Esophagus muscularis mucosa (tissue), 4 donors: ENCODE data around the gene DNLZ. TPM values are rescaled to one million over a fixed set of nuclear protein-coding genes. Genes with fewer than 3 reads are reported as not detected.

Source experiments
- DNase-seq: peaks from one replicate; pipeline ENCODE4 v3.0.0-alpha.2; 2017; ENCODE audit errors: extremely low spot score
- H3K27ac ChIP-seq, 4 donors: fragments of 200-600 bp; sonication (generic); replicated peaks in 1 of 4; 1 replicate in 3 of 4; 2 replicates in 1 of 4; pipeline ENCODE4 v1.5.1; 2016 to 2019; ENCODE audit warnings: mild to moderate bottlenecking in 1 of 4
- H3K27me3 ChIP-seq, 4 donors: fragments of 200-600 bp; sonication (generic); one replicate each; pipeline versions ENCODE4 v1.5.1 to v1.6.0; 2016 to 2019
- H3K36me3 ChIP-seq, 4 donors: fragments of 200-600 bp; sonication (generic); one replicate each; pipeline ENCODE4 v1.5.1; 2016 to 2019
- H3K4me1 ChIP-seq, 4 donors: fragments of 200-600 bp; sonication (generic); one replicate each; pipeline ENCODE4 v1.5.1; 2016 to 2019
- H3K4me3 ChIP-seq, 4 donors: fragments of 200-600 bp; sonication (generic); 1 replicate in 2 of 4; 2 replicates in 2 of 4; pipeline ENCODE4 v1.5.1; 2016 to 2019; ENCODE audit warnings: mild to moderate bottlenecking in 4 of 4, moderate library complexity in 1 of 4
- H3K9me3 ChIP-seq, 4 donors: fragments of 200-600 bp; sonication (generic); 1 replicate in 3 of 4; 2 replicates in 1 of 4; pipeline ENCODE4 v1.5.1; 2016 to 2019
- CTCF ChIP-seq, 3 experiments: fragments of 200-600 bp in 2 of 3; fragments of 450-650 bp in 1 of 3; sonication (generic) in 2 of 3; IDR thresholded peaks; one replicate each; pipeline ENCODE4 v1.5.1; 2017 to 2019; ENCODE audit warnings: antibody characterized with exemption in 3 of 3, mild to moderate bottlenecking in 2 of 3, moderate library complexity in 1 of 3
- EP300 ChIP-seq: sonication (generic); formaldehyde crosslinking; IDR thresholded peaks from one replicate; pipeline ENCODE4 v1.6.1; 2017; ENCODE audit warnings: antibody characterized with exemption
- POLR2A ChIP-seq: fragments of 450-650 bp; IDR thresholded peaks from one replicate; pipeline ENCODE4 v1.6.1; 2017; ENCODE audit warnings: antibody characterized with exemption, moderate library complexity, mild to moderate bottlenecking, low read depth
- POLR2AphosphoS5 ChIP-seq, 2 donors: sonication (generic); formaldehyde crosslinking; IDR thresholded peaks; one replicate each; pipeline ENCODE4 v1.6.1; 2017; ENCODE audit warnings: antibody characterized with exemption in 2 of 2
- WGBS: methylation state at CpG from one replicate; pipeline ENCODE4 v1.1.5; 2018; 5-methylcytosine and 5-hydroxymethylcytosine counted together
- intact Hi-C: fragments of 100-400 bp; cut with DNase I; formaldehyde crosslinking; loops from one replicate; pipeline ENCODE4 v1.15.1; 2023
- total RNA-seq, 4 donors: library from RNA; depleted of rRNA; stranded (reverse); fragments of >200 nt; gene quantifications; one replicate each; pipeline versions ENCODE4 v1.1.0 to v1.2.1, GENCODE V29; 2016

The DNLZ gene
- total RNA-seq, 4 donors from 2014 or later, result 29.5 to 41.3 (median 35.8) TPM

- no peak overlapping the region for H3K4me3 ChIP-seq
- peaks cover 0 to 44% (median 34%) of the 10 kb centered on the region in 4 donors for H3K36me3 ChIP-seq
- DNase-seq, result no peak
- H3K9me3 ChIP-seq, result no peaks in the 10 kb centered on the region
- H3K4me1 ChIP-seq, result peaks cover 41 to 52% (median 46%) of the 10 kb centered on the region in 4 donors
- H3K27me3 ChIP-seq, result peaks cover 0 to 12% (median 0%) of the 10 kb centered on the region in 4 donors
- peak overlapping the region in 1 of 4 donors; percentile 13 for H3K27ac ChIP-seq
- TF ChIP-seq CTCF (IDR thresholded peaks at IDR 0.05) (no peak), EP300 (no peak), POLR2AphosphoS5 (IDR thresholded peaks at IDR 0.05) (no peak), POLR2A (no peak)
- intact Hi-C loops, result no loop called here
- 77% methylated on average over 19 of the region's 38 CpGs for WGBS
Observed at GRCh38 chr9:136359774-136360718, 3.5 kb downstream of the DNLZ start.

GRCh38 chr9:136358888-136359287 is 4.7 kb downstream of the DNLZ start:
- H3K36me3 ChIP-seq, result peaks cover 0 to 44% (median 34%) of the 10 kb centered on the region in 4 donors
- no peak overlapping the region for H3K4me3 ChIP-seq
- intact Hi-C loops, result no loop called here
- H3K27me3 ChIP-seq, result no peaks in the 10 kb centered on the region
- H3K4me1 ChIP-seq, result peaks cover 42 to 56% (median 50%) of the 10 kb centered on the region in 4 donors
- H3K27ac ChIP-seq, result no peak overlapping the region
- DNase-seq, result no peak
- WGBS, result 80% methylated on average over 1 of the region's 2 CpGs
- H3K9me3 ChIP-seq, result no peaks in the 10 kb centered on the region
- no peak for TF ChIP-seq POLR2AphosphoS5 (IDR thresholded peaks at IDR 0.05)
- TF ChIP-seq POLR2A, result no peak
- no peak for TF ChIP-seq EP300
- no peak for TF ChIP-seq CTCF (IDR thresholded peaks at IDR 0.05)

GRCh38 chr9:136358016-136358415 is 5.5 kb downstream of the DNLZ start:
- H3K4me3 ChIP-seq, result no peak overlapping the region
- no peak for TF ChIP-seq EP300
- TF ChIP-seq CTCF (IDR thresholded peaks at IDR 0.05), result no peak
- no peak for TF ChIP-seq POLR2AphosphoS5 (IDR thresholded peaks at IDR 0.05)
- no peak for TF ChIP-seq POLR2A
- peaks cover 40 to 57% (median 48%) of the 10 kb centered on the region in 4 donors for H3K4me1 ChIP-seq
- DNase-seq, result no peak
- intact Hi-C loops, result no loop called here
- no peaks in the 10 kb centered on the region for H3K9me3 ChIP-seq
- WGBS, result no CpG with 5 or more reads among the region's 29 CpGs
- H3K36me3 ChIP-seq, result peaks cover 0 to 44% (median 34%) of the 10 kb centered on the region in 4 donors
- H3K27ac ChIP-seq, result no peak overlapping the region
- no peaks in the 10 kb centered on the region for H3K27me3 ChIP-seq

GRCh38 chr9:136357202-136357725 is 6.3 kb downstream of the DNLZ start:
- peaks cover 33 to 50% (median 40%) of the 10 kb centered on the region in 4 donors for H3K4me1 ChIP-seq
- WGBS, result 85% methylated on average over 13 of the region's 22 CpGs
- peaks cover 0 to 44% (median 34%) of the 10 kb centered on the region in 4 donors for H3K36me3 ChIP-seq
- no peak overlapping the region for H3K27ac ChIP-seq
- no peak overlapping the region for H3K4me3 ChIP-seq
- DNase-seq, result no peak
- TF ChIP-seq CTCF (IDR thresholded peaks at IDR 0.05) (no peak), POLR2A (no peak), POLR2AphosphoS5 (IDR thresholded peaks at IDR 0.05) (no peak), EP300 (no peak)
- intact Hi-C loops, result no loop called here
- no peaks in the 10 kb centered on the region for H3K9me3 ChIP-seq
- no peaks in the 10 kb centered on the region for H3K27me3 ChIP-seq
